ENCODE results near the gene PRR11.

GRCh38 chr17:59121901-59122480 is 33.6 kb upstream of the PRR11 start:
- no peak for TF ChIP-seq POLR2AphosphoS5 (IDR thresholded peaks at IDR 0.05)
- no peak for TF ChIP-seq CTCF (IDR thresholded peaks at IDR 0.05)
- no peak for TF ChIP-seq POLR2A (IDR thresholded peaks at IDR 0.05)

Data from transverse colon (tissue), 4 donors.